Progenitor cell of endocrine pancreas (in vitro differentiated cells): Measurements from ENCODE around the gene MEIS2. TPM values are rescaled to one million over a fixed set of nuclear protein-coding genes. Genes with fewer than 3 reads are reported as not detected.
A peak's percentile ranks its signal among the peaks of the same experiment; 100 is the strongest.

Experiments used
- DNase-seq: peaks from one replicate; pipeline ENCODE4 v3.0.0; 2021; ENCODE audit warnings: low spot score; ENCODE audit not compliant: unreplicated experiment
- H3K27ac Mint-ChIP-seq: 2 replicates; pipeline ENCODE4 v1.8.0; 2021; ENCODE audit warnings: mild to moderate bottlenecking, moderate library complexity, mixed read lengths
- H3K27me3 Mint-ChIP-seq: 2 replicates; pipeline ENCODE4 v1.8.0; 2021; ENCODE audit warnings: mixed read lengths
- H3K36me3 Mint-ChIP-seq: 2 replicates; pipeline ENCODE4 v1.8.0; 2022; ENCODE audit warnings: mixed read lengths; ENCODE audit not compliant: insufficient read depth
- H3K4me1 Mint-ChIP-seq: 2 replicates; pipeline ENCODE4 v1.8.0; 2021; ENCODE audit warnings: low read depth, mixed read lengths
- H3K4me3 Mint-ChIP-seq: 2 replicates; pipeline ENCODE4 v1.8.0; 2021; ENCODE audit warnings: low read depth, mild to moderate bottlenecking, moderate library complexity, mixed read lengths
- H3K9me3 Mint-ChIP-seq: 2 replicates; pipeline ENCODE4 v1.8.0; 2021; ENCODE audit warnings: low read depth, mixed read lengths
- total RNA-seq: library from RNA; stranded (reverse); gene quantifications from 2 replicates; pipeline ENCODE4 v1.2.1, GENCODE V29; 2021
- TF ChIP-seq, protein P1 (sequence below): fragments of 200-600 bp; sonication (generic); IDR thresholded peaks from one replicate; pipeline ENCODE4 v1.5.0; 2021; ENCODE audit warnings: antibody characterized with exemption, mild to moderate bottlenecking; ENCODE audit not compliant: unreplicated experiment

Gene MEIS2
- total RNA-seq, 1 donor from 2014 or later = 133 TPM

GRCh38 chr15:36907295-36907694 is 193.1 kb downstream of the MEIS2 start:
- Mint-ChIP-seq H3K27me3 (no peaks in the 10 kb centered on the region), H3K4me3 (no peak overlapping the region), H3K4me1 (peaks cover 15% of the 10 kb centered on the region), H3K27ac (no peak overlapping the region), H3K36me3 (peaks cover 4% of the 10 kb centered on the region), H3K9me3 (no peaks in the 10 kb centered on the region)
- DNase-seq = no peak
- TF ChIP-seq, protein P1, sequence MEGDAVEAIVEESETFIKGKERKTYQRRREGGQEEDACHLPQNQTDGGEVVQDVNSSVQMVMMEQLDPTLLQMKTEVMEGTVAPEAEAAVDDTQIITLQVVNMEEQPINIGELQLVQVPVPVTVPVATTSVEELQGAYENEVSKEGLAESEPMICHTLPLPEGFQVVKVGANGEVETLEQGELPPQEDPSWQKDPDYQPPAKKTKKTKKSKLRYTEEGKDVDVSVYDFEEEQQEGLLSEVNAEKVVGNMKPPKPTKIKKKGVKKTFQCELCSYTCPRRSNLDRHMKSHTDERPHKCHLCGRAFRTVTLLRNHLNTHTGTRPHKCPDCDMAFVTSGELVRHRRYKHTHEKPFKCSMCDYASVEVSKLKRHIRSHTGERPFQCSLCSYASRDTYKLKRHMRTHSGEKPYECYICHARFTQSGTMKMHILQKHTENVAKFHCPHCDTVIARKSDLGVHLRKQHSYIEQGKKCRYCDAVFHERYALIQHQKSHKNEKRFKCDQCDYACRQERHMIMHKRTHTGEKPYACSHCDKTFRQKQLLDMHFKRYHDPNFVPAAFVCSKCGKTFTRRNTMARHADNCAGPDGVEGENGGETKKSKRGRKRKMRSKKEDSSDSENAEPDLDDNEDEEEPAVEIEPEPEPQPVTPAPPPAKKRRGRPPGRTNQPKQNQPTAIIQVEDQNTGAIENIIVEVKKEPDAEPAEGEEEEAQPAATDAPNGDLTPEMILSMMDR = no peak

- no peak for DNase-seq
- no peak overlapping the region for H3K27ac Mint-ChIP-seq
- peaks cover 8% of the 10 kb centered on the region for H3K4me1 Mint-ChIP-seq
- H3K4me3 Mint-ChIP-seq = no peak overlapping the region
- H3K27me3 Mint-ChIP-seq = no peaks in the 10 kb centered on the region
- no peaks in the 10 kb centered on the region for H3K9me3 Mint-ChIP-seq
- TF ChIP-seq, protein P1 = no peak
- H3K36me3 Mint-ChIP-seq = peaks cover 4% of the 10 kb centered on the region
Observed at GRCh38 chr15:36905908-36906307, 194.4 kb downstream of the MEIS2 start.

DNA sequence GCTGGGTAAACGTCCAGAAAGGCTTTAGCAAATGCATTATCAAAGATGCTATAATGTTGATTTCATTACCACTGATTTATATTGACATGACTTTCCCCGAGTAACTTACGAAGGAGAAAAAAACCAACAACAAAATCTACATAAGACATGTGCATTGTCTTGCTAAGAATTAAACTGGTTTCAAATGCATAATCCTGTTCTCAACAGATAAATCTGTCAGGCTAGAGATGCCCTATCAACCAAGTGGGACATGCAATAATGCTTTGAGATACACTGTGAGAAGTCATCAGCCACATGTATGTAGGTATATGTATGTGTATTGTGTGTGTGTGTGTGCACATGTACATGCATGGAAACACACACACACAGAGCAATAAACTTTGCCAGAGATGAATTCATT is 195.6 kb downstream of the MEIS2 start:
- no peaks in the 10 kb centered on the region for H3K27me3 Mint-ChIP-seq
- no peak overlapping the region for H3K4me3 Mint-ChIP-seq
- DNase-seq = no peak
- peaks cover 4% of the 10 kb centered on the region for H3K36me3 Mint-ChIP-seq
- H3K9me3 Mint-ChIP-seq = no peaks in the 10 kb centered on the region
- H3K27ac Mint-ChIP-seq = no peak overlapping the region
- TF ChIP-seq, protein P1 = no peak
- H3K4me1 Mint-ChIP-seq = peaks cover 16% of the 10 kb centered on the region

DNA sequence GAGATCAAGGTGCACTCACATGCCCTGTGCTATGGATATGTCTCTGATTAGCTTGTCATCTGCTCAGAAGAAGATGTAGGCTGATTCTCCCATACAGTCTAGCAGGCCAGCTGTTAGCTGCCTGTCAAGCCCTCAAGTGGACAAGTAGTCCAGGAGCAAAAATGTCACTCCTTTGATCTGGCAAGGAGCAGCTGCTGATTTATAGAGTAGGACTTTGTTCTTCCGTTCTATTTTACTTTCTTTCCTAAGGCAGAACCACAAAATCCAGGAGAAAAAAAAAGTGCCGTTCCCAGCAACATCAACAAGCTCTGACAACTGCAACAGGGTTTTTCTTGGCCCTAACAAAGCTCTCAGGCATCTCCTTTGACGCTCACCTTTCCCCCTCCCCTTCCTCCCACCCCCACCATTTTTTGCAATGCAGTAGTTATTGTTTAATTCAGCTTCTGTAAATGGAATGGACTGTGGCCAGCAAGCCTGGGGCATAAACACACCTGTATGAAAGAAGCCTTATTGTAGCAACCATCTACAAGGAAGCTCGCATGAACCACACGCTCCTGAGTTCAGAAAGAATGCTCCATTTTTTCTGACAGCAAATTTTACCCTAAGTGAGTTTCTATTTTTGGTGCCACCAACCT is 196.3 kb downstream of the MEIS2 start:
- no peak for DNase-seq
- peak overlapping the region; percentile 56 for H3K4me3 Mint-ChIP-seq
- no peaks in the 10 kb centered on the region for H3K36me3 Mint-ChIP-seq
- no peaks in the 10 kb centered on the region for H3K9me3 Mint-ChIP-seq
- H3K27ac Mint-ChIP-seq = no peak overlapping the region
- H3K27me3 Mint-ChIP-seq = no peaks in the 10 kb centered on the region
- TF ChIP-seq, protein P1 = no peak
- H3K4me1 Mint-ChIP-seq = peaks cover 19% of the 10 kb centered on the region

DNA sequence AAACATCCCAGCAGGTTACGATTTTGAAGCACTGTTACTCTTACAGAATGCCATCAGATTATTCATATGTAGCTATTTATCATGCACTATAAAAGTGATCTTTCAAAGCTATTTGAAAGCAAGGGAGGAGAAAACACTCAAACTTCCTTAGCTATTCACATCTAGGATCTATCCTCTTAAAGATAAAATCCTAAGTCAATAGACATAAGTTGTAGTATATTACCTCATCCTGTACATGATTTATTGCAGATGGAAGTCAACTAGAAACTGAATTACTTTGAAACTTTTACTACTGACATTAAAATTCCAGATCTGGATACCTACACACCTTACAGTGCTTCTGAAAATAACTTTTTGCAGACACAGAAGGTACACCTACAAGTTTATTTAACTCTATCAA is 197.2 kb downstream of the MEIS2 start:
- Mint-ChIP-seq H3K27ac (peak overlapping the region; percentile 60), H3K4me3 (no peak overlapping the region), H3K36me3 (no peaks in the 10 kb centered on the region), H3K9me3 (no peaks in the 10 kb centered on the region), H3K27me3 (no peaks in the 10 kb centered on the region), H3K4me1 (peaks cover 27% of the 10 kb centered on the region)
- DNase-seq = no peak
- TF ChIP-seq, protein P1 = no peak
